Bladder microvascular endothelial cell (primary cell): ENCODE measurements around the gene TLR5. TPM values are rescaled to one million over a fixed set of nuclear protein-coding genes. Genes with fewer than 3 reads are reported as not detected.

Source experiments
- total RNA-seq: library from RNA; depleted of rRNA; stranded (reverse); fragments of >200 nt; gene quantifications from 2 replicates; pipeline ENCODE4 v1.2.3, GENCODE V29; 2014

The TLR5 gene, protein sequence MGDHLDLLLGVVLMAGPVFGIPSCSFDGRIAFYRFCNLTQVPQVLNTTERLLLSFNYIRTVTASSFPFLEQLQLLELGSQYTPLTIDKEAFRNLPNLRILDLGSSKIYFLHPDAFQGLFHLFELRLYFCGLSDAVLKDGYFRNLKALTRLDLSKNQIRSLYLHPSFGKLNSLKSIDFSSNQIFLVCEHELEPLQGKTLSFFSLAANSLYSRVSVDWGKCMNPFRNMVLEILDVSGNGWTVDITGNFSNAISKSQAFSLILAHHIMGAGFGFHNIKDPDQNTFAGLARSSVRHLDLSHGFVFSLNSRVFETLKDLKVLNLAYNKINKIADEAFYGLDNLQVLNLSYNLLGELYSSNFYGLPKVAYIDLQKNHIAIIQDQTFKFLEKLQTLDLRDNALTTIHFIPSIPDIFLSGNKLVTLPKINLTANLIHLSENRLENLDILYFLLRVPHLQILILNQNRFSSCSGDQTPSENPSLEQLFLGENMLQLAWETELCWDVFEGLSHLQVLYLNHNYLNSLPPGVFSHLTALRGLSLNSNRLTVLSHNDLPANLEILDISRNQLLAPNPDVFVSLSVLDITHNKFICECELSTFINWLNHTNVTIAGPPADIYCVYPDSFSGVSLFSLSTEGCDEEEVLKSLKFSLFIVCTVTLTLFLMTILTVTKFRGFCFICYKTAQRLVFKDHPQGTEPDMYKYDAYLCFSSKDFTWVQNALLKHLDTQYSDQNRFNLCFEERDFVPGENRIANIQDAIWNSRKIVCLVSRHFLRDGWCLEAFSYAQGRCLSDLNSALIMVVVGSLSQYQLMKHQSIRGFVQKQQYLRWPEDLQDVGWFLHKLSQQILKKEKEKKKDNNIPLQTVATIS
- 0.06 and 0.16 TPM in 2 replicates for total RNA-seq

DNA sequence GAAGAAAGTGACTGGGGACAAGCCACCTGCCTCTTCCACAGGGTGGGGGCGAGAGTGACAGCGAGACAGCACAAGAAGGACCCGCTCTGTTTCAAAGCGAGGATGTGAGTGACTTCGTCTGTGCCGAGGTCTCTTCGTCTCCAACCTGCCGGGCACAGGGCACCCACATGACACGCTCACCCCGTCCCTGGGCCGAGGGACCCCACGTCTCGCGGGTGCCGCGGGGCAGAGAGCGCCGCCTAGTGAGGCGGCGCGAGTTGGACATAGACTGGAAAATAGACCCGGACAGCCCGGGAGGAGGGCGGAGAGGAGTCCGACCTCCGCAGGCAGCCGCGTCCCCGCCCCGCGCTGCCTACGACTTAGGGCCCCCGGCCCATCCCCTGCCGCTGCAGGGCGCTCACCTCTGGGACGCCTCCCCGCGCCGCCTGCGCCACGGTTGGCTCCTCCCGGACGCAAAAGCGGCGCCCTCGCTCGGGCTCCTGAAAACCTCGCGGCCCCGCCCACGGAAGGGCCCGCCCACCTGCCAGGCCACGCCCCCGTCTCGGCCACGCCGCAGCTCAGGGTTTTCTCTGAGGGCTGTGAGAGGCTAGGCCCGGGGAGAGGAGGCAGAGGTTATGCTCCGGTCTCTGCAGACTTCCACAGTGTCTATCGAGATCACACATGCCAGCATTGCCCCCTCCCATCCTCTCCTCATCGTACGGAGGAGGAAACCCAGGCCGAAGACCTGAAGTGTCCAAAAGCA, at the start of gene TLR5:
TSS of gene TLR5 (minus strand) at position 454 of the 742 bp plus-strand sequence. CDS start 30,217 bp downstream, outside the sequence.

Other genes with a start within 250 kb of the TLR5 start
- gene SUSD4, start 220.9 kb upstream of the TLR5 start, total RNA-seq: 0.13 TPM in 1 of 2 replicates, not detected in the other